Breast epithelium (tissue), 3 donors: Measurements from ENCODE around the gene SLC2A4RG.

Experiments
- POLR2A ChIP-seq: fragments of 450-650 bp; IDR thresholded peaks from one replicate; pipeline ENCODE4 v1.6.1; 2016; ENCODE audit warnings: antibody characterized with exemption, mild to moderate bottlenecking, moderate library complexity
- TF ChIP-seq, protein P1 (sequence below), 3 donors: fragments of 450-650 bp; IDR thresholded peaks; one replicate each; pipeline ENCODE4 v1.5.1; 2016 to 2017; ENCODE audit warnings: antibody characterized with exemption in 3 of 3, mild to moderate bottlenecking in 3 of 3, moderate library complexity in 3 of 3

DNA sequence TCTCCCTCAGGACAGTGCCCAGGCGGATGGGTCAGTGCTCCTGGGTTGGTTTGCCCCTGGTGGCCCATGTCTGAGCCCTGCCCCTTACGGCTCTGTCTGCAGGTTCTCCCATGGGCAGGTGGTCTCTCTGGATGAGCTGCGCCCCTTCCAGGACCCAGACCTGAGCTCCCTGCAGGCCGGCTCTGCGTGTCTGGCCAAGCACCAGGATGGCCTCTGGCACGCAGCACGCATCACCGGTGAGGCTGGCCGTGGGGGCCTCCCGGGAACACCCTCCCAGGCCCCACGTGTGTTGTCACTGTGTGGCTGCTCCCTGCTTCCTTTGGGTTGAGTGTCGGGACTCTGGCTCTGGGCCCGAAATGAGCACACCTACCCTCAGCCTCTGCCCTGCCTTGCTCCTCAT is 6.5 kb upstream of the SLC2A4RG start:
- TF ChIP-seq, protein P1, sequence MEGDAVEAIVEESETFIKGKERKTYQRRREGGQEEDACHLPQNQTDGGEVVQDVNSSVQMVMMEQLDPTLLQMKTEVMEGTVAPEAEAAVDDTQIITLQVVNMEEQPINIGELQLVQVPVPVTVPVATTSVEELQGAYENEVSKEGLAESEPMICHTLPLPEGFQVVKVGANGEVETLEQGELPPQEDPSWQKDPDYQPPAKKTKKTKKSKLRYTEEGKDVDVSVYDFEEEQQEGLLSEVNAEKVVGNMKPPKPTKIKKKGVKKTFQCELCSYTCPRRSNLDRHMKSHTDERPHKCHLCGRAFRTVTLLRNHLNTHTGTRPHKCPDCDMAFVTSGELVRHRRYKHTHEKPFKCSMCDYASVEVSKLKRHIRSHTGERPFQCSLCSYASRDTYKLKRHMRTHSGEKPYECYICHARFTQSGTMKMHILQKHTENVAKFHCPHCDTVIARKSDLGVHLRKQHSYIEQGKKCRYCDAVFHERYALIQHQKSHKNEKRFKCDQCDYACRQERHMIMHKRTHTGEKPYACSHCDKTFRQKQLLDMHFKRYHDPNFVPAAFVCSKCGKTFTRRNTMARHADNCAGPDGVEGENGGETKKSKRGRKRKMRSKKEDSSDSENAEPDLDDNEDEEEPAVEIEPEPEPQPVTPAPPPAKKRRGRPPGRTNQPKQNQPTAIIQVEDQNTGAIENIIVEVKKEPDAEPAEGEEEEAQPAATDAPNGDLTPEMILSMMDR (IDR thresholded peaks at IDR 0.05) = no peak
- no peak for TF ChIP-seq POLR2A
